ENCODE measurements around the gene IER3.
A peak's percentile ranks its signal among the peaks of the same experiment; 100 is the strongest.
"Not testable (repeated sequence)": the region's sequence is repeated elsewhere in the genome, so short reads cannot be mapped to it uniquely, and the experiment has no call there.

IER3 gene

DNA sequence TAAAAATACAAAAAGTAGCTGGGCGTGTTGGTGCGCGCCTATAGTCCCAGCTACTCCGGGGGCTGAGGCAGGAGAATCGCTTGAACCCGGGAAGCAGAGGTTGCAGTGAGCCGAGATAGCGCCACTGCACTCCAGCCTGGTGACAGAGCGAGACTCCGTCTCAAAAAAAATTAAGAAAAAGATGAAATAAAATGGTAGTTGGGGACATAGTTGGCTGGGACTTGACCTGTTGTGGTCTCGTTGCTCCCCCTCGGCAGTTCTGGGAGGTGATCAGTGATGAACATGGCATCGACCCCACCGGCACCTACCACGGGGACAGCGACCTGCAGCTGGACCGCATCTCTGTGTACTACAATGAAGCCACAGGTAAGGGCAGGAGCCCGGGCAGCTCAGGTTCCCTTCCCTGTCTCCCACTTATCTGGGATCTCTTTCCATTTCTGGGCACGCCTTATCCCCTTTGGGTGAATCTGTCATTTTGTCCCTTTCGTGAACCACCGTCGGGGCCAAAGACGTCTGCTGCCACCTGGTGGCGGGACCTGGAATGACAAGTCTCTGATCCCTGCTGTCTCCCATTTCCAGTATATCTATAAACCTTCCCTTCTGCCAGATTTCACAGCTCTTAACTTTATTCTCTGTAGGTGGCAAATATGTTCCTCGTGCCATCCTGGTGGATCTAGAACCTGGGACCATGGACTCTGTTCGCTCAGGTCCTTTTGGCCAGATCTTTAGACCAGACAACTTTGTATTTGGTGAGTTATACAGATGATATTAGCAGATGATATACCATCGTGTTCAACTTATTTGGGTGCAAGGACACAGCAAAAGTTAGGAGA is 21.9 kb downstream of the IER3 start:
- peak; percentile 77 for DNase-seq

DNA sequence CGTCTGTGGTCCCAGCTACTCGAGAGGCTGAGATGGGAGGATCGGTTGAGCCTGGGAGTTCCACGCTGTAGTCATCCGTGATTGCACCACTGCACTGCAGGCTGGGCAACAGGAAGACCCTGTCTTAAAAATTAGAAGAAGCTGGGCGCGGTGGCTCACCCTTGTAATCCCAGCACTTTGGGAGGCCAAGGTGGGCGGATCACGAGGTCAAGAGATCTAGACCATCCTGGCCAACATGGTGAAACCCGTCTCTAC is 22.4 kb downstream of the IER3 start:
- not testable (repeated sequence) for DNase-seq

DNA sequence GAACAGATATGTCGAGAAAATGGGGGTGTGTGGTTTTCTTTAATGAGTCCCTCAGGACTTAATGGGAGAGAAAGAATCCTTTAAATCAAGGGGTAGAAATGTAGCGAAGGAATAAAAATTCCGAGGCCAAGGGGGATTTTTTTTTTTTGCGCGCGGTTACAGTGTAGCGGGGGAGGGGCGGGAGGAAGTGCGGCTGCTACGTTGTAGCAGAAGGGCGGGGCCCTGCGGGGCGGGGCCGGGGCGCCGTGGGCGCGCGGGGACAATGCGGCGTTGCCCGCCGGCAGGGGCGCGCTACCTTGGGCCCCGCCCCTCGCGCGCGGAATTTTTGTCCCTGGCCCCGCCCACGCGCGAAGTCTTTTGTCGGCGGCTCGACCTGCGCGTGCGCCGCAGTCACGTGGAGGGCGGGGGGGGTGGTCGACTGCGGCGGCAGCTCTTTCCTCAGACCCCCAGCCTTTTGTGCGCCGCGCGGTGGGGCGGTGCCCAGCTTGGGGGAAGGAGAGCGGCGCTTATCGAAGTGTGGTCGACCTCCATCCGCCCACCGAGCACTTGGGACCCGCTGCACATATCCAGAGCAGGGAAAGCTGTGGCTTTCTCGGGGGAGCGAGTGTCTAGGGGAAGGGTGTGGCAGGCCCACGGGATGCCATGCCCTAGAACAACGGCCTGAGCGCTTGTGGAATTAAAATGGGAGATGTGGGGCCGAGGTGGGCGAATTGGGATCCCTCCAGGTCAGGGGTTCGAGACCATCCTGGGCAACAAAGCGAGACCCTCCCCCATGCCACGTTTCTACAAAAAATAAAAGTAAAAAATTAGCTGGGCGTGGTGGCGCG is 22.9 kb downstream of the IER3 start:
- peak; percentile 92 for DNase-seq

DNA sequence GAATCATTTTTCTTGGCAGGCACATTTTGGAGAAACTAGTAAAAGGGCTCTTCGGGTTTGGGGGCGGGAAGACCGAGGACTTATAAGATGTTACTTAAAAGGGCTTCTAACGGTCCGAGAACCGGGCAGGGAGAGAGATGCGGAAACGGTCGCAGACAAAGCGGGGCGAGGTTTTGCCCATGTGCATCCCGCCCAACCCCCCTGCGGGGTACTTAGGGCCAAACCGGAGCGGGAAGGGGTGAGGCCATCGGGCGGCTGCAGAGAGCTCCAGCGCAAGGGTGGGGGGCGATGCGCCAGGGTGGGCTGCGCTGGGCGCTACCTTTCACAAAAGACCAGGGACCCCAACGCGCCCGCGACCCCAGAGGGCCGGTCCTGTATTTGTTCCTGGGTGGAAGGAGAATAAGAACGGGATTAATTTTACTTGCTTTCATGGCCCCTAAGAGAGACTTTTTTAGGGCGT is 23.6 kb downstream of the IER3 start:
- DNase-seq, result peak; percentile 34

DNA sequence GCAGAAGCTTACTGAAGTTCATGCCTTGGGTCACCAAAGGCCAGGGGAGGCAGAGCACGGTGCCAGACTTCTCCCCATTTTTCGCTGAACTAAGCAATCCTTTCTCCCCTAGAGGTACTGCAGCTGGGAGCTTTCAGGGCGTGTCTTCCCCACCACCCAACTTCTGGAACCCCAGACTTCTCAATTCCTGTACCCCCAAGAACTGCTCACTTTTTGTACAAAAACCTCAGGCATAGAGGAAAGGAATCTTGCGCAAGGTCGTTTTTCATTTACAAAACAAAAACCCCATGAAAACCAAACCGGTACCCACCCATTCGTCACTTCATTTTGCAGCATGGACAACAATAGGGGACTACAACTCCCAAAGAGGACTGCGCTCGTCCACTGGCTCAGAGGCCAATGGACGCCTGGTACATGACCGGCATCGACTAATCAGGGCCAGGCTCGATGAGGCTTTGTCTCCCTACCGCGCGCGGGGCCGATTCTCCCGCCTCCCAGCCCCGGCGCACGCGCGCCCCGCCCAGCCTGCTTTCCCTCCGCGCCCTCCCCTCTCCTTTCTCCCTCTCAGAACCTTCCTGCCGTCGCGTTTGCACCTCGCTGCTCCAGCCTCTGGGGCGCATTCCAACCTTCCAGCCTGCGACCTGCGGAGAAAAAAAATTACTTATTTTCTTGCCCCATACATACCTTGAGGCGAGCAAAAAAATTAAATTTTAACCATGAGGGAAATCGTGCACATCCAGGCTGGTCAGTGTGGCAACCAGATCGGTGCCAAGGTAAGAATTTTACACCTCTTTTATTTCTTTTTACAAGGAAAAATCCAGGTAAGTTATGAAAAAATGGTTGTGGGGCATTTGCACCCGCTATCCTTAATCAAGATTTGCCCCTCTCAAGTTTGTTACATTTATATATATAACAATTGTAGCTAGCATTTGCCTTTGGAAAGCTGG is 24.3 kb downstream of the IER3 start, which contains the start of gene TUBB:
Gene TUBB (plus strand): TSS at position 562 of the 947 bp plus-strand sequence. CDS start 155 bp downstream, at position 717.
- peak; percentile 97 for DNase-seq

DNA sequence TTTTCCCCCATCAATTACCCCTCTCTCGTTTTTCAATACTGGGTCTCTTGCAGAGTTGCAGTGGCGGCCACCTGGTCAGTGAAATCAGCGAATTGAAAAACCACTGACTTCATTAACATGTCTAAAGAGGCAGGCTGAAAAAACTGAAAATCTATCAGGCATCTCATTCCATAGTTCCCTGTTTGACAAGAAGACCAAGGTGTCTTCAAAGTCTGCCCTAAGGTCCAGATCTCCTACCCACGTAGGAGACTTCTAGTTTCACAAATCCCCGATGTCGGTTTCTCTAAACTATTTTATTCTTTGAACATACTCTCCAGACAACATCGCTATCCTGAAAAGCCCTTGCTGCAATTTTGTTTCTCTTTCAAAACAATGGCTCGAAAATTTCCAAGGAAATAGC is 25.0 kb downstream of the IER3 start:
- no peak for DNase-seq

DNA sequence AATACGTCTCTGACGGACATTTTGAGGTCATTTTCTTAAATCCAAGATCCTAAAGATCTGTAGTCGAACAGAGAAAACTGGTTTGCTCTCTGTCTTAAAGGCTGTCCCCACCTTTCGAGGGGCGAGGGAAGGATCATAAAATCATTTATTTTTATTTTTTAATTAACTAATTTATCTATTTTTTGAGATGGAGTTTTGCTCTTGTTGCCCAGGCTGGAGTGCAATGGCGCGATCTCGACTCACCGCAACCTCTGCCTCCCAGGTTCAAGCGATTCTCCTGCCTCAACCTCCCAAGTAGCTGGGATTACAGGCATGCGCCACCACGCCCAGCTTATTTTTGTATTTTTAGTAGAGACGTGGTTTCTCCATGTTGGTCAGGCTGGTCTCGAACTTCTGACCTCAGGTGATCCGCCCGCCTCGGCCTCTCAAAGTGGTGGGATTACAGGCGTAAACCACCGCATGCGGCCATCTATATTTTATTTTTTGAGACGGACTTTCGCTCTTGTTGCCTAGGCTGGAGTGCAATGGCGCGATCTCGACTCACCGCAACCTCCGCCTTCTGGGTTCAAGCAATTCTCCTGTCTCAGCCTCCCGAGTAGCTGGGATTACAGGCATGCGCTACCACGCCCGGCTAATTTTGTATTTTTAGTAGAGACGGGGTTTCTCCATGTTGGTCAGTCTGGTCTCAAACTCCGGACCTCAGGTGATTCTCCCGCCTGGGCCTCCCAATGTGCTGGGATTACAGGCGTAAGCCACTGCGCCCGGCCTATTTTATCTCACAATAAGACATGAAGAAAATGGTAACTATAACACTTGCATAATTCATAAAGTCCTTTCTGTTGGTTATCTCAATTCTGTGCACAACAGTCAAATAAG is 26.3 kb downstream of the IER3 start:
- DNase-seq, result not testable (repeated sequence)

DNA sequence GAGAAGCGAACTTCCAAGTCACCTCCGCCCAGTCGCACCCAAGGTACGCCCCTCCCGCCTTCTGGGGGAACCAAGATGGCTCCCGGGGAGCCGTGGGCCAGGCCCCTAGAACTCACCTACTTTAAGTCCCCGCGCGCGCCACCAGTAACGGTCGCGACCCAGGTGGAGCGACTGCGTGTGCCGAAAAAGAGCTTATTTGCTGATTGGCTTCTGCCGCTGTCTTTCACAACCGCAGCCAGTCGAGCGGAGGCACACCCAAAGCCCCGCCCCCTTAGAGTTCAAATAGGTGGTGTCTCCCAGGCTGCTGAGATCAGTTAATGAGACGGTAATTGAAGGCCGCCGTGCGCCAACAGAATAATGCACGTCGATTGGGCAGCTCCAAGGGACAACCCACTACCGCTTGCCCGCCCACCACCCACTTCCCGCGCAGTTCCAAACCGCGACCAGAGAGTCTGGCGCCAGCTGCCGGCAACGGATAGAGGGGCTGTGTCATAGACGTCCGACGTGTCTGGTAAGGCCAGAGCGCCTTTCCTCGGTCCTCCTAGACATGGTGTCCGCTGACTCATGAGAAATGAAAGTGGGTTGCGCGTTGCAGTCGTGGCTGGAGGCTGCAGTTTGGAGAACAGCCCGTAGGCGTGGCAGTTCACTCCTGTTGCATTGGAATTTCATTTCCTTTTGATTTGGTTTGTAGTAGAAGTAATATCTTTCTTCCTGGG is 27.1 kb downstream of the IER3 start, which contains the start of gene MDC1:
Gene MDC1 (minus strand): TSS at position 153 of the 716 bp plus-strand sequence. CDS start 2,106 bp downstream, outside the sequence.
- DNase-seq, result peak; percentile 100

DNA sequence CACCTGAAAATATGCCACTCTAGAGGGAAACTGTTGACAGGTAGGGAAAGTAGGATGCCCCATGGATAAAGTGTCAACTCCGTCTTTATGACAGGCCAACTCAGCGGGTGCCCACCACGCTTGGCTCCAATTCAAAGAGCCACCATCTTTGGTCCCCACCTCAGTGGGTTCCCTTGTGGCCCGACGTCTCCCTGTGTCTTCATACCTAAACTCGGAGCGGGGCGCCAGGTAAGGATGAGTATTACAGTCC is 27.5 kb downstream of the IER3 start:
- DNase-seq, result no peak

DNA sequence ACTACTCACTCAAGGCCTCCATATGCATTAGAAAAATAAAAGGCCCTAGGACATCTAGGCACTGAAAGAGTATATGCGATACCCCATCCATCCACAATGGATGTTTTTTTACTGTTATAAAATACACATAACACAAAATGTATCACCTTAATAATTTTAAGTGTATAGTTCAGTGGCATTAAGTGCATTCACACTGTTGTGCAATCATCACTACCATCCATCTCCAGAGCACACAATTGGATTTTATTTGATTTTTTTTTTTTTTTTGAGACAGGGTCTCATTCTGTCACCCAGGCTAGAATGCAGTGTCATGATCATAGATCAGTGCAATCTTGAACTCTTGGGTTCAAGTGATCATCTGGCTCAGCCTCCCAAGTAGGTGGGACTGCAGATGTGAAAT is 30.1 kb downstream of the IER3 start:
- DNase-seq, result no peak

DNA sequence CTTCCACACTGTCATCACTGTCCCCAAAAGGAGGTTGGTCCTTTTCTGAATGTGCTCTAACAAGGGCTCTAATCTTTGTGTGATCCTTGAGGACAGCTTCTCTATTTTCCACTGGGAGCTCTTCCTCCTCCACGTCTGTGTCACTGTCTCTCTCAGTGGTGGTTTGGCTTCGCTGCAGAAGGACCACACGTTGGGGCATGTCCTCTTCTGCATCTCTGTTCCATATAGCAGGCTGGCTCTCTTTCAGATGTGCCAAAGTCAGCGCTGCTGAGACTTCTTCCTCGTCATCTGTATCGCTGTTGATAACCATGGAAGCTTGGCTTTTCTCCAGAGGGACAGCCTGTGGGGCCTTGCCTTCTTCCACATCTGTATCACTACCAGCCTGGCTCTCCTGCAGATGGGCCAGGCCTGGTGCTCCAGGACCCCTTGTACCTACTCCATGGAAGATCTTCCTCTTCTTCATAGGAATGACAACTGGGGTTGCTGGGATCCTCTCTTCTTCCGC is 31.9 kb downstream of the IER3 start:
- no peak for DNase-seq

DNA sequence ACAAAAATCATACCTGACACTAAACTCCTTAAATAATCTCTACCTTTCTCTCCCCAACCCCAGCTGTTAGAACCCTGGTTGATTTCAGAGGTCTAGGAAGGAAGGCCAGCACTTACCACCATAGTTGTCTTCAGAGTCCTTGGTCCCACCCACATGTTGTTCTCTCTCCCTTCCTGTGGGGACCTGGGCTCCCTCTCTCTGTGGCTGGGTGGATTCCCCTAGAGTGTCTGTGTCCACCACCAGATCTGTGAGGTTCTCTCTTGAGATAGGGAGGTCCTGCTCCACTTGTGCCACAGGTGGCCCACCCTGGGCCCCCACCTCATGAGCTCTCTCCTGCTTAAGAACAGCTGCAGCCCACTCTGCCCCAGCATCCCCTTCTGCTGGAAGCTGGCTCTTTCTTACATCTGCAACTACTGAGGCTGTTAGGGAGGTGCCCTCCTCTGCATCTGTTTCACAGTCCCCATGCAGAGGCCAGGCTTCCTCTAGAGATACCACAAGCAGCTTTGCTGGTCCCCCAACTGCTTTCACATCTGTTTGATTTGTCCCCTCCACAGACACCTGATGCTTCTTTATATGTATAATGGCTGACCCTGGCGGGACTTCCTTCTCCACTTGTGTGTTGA is 32.5 kb downstream of the IER3 start:
- DNase-seq, result no peak

DNA sequence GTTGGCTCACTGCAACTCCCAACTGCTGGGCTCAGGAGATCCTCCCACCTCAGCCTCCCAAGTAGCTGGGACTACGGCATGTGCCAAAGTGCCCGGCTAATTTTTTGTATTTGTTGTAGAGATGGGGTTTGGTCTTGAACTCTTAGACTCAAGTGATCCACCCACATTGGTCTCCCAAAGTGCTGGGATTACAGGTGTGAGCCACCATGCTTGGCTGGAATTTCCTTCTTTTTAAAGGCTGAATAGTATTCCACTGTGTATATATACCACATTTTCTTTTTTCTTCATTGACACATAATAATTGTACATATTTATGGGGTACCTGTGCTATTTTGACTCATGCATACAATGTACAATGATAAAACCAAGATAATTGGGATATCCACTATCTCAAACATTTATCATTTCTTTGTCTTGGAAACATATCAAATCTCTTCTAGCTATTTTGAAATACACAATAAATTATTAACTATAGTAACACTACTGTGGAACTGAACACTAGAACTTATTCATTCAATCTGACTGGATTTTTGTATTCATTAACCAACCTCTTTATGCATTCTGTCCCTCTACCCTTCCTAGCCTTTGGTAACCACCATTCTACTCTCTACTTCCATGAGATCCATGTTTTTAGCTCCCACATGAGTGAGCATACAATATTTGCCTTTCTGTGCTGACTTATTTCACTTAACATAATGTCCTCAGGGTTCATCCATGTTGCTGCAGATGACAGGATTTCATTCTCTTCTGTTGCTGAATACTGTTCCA is 35.1 kb downstream of the IER3 start:
- DNase-seq, result no peak

DNA sequence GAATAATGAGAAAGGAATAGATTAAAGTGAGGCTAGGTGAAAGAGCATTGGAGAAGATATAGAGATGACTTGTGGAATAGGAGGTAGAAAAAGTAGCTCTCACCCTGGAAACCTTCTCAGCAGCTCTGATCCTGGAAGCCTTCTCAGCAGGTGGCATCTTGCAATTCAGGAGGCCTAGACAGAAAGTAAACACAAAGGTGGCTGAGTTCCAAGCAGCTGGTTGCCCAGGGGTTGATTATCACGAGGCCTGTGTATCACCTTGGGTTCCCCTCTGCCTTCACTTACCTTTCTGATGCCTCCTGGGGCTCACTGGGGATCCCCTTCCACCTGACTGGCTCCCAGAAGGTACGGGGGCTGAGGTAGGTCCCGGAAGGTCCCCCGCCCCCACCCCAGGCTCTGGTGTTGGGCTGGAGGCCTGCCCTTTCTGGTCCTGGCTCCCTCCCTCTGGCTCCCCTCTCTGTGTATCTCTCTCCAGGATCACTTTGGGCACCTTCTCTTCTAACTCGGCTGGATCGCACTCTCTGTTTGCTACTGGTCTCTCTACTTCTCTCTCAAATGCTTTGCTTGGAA is 37.0 kb downstream of the IER3 start:
- DNase-seq, result no peak

DNA sequence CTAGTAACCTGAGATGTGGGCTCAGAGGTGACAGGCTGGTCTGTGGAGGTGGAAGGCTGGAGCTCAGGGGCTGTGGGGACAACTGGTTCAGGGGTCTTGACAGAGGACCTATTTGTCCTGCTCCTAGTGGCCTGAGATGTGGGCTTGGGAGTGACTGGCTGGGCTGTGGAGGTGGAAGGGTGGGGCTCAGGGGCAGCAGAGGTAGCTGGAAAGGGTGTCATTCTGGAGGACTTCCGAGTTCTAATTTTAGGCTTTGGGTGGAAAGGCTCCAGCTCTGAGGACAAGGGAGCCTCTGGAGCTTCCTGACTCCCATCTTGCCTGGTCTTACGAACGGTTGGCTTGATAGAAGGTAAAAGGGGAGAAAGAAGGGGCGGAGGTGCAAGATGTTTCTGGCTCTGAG is 38.7 kb downstream of the IER3 start:
- DNase-seq, result no peak

DNA sequence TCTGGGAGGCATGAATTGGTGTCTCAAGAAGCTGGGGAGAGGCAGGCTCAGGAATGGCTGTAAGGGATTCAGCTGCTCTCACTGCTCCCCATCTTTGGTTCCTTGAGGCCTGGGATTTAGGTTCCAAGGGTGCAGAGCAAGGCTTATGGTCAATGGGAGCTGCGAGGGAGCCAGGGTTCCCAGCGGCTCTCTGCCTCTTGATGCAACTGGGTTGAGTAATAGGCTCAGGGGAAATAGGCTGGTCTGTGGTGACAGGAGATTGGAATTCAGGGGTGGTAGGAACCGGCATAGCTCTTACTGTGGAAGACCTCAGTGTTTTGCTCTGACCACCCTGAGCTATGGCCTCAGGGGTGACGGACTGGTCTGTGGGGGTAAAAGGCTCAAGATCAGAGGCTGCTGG is 40.5 kb downstream of the IER3 start:
- DNase-seq, result no peak

DNA sequence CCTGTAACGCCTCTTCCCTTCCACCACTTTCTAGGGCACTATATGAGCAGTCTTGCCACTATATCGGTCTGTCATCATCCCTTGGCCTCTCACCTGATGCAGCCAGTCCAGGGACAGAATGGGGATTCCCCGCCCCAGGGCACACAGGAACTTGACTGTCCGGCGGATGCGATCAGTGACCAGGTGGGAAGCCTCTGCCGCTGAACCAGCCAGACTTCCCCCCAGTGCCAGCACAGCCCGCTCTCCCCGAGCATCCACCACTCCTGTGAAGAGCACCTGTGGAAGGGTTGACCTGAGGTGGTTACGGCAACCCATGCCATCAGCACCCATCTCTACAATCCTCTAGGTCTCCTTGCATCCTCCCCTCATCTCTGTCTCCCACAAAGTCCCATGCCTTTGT is 41.3 kb downstream of the IER3 start:
- DNase-seq, result no peak

DNA sequence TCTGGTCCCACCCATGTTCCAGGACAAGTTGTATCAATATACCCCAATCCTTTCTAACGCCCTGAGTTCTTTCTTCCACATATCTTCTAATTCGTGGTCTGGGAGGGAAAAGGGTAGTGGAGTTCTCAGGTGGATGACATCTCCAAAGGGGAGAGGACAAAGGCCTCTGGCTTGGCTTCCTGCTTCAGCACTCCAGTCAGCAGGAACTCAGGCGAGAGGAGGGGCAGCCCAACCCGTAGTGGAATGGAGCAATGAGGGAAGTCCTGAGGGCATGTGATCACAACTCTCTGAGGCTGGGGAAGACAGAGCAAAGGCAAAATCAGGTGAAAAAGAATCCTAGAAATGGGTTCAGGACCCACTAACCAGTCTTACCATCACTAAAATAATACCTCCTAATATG is 44.0 kb downstream of the IER3 start:
- DNase-seq, result no peak

DNA sequence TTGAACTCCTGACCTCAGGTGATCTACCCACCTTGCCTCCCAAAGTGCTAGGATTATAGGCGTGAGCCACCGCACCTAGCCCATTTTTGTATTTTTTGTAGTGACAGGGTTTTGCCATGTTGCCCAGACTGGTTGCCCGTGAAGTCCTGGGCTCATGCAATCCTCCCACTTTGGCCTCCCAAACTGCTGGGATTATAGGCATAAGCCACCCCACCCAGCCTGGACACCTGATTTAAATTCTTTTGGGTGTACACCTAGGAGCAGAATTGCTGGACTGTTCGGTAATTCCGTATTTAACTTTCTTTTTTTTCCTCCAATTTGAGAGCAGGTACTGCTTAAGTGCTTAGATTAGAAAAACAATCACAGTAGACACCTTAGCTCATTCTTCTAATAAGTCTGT is 47.9 kb downstream of the IER3 start:
- no peak for DNase-seq
